Osteocyte (in vitro differentiated cells): Measurements from ENCODE around the gene CFL1. TPM values are rescaled to one million over a fixed set of nuclear protein-coding genes. Genes with fewer than 3 reads are reported as not detected.
A peak's percentile ranks its signal among the peaks of the same experiment; 100 is the strongest.

Experiments used
- DNase-seq: peaks from one replicate; pipeline ENCODE4 v3.0.0; 2021; ENCODE audit warnings: mixed read lengths; ENCODE audit not compliant: unreplicated experiment; ENCODE audit errors: extremely low spot score
- H3K27ac Mint-ChIP-seq: one replicate; pipeline ENCODE4 v1.8.0; 2021; ENCODE audit warnings: mild to moderate bottlenecking, mixed read lengths; ENCODE audit not compliant: unreplicated experiment
- H3K27me3 Mint-ChIP-seq: one replicate; pipeline ENCODE4 v1.8.0; 2021; ENCODE audit warnings: mixed read lengths; ENCODE audit not compliant: unreplicated experiment
- H3K36me3 Mint-ChIP-seq: one replicate; pipeline ENCODE4 v1.8.0; 2021; ENCODE audit warnings: mixed read lengths; ENCODE audit not compliant: unreplicated experiment
- H3K4me1 Mint-ChIP-seq: one replicate; pipeline ENCODE4 v1.8.0; 2021; ENCODE audit warnings: mixed read lengths; ENCODE audit not compliant: unreplicated experiment
- H3K4me3 Mint-ChIP-seq: one replicate; pipeline ENCODE4 v1.8.0; 2021; ENCODE audit warnings: mild to moderate bottlenecking, moderate library complexity, mixed read lengths; ENCODE audit not compliant: unreplicated experiment
- H3K9me3 Mint-ChIP-seq: one replicate; pipeline ENCODE4 v1.8.0; 2021; ENCODE audit warnings: mixed read lengths; ENCODE audit not compliant: unreplicated experiment
- CTCF ChIP-seq: fragments of 200-600 bp; sonication (generic); IDR thresholded peaks from 2 replicates; pipeline ENCODE4 v1.5.0; 2021; ENCODE audit warnings: antibody characterized with exemption, mild to moderate bottlenecking, moderate library complexity
- total RNA-seq: library from RNA; stranded (reverse); gene quantifications from 2 replicates; pipeline ENCODE4 v1.2.1, GENCODE V29; 2021

CFL1 gene
- total RNA-seq, 1 donor from 2014 or later = 946 TPM

- no peak overlapping the region for H3K27ac Mint-ChIP-seq
- peaks cover 5% of the 10 kb centered on the region for H3K4me1 Mint-ChIP-seq
- no peaks in the 10 kb centered on the region for H3K27me3 Mint-ChIP-seq
- H3K9me3 Mint-ChIP-seq = no peaks in the 10 kb centered on the region
- TF ChIP-seq CTCF = no peak
- peaks cover 14% of the 10 kb centered on the region for H3K36me3 Mint-ChIP-seq
- DNase-seq = no peak
- H3K4me3 Mint-ChIP-seq = no peak overlapping the region
Measured at GRCh38 chr11:65880027-65880426, 22.0 kb upstream of the CFL1 start.

- Mint-ChIP-seq H3K27me3 (no peaks in the 10 kb centered on the region), H3K27ac (peak within 1 kb of the TSS; percentile 23), H3K4me1 (peaks cover 3% of the 10 kb centered on the region), H3K9me3 (no peaks in the 10 kb centered on the region), H3K36me3 (peaks cover 13% of the 10 kb centered on the region), H3K4me3 (no peak within 1 kb of the TSS)
- no peak for DNase-seq
- no peak for TF ChIP-seq CTCF
Measured at GRCh38 chr11:65879617-65880016, 21.6 kb upstream of the CFL1 start, which contains the start of gene CTSW. Gene CTSW (plus strand): TSS chr11:65879837. CDS start chr11:65879855, 18 bp downstream.

- Mint-ChIP-seq H3K27ac (peak overlapping the region; percentile 92), H3K4me3 (peak overlapping the region; percentile 85), H3K9me3 (no peaks in the 10 kb centered on the region), H3K36me3 (no peaks in the 10 kb centered on the region), H3K27me3 (no peaks in the 10 kb centered on the region), H3K4me1 (peaks cover 35% of the 10 kb centered on the region)
- DNase-seq = peak; percentile 98
- no peak for TF ChIP-seq CTCF
Measured at GRCh38 chr11:65873318-65874156, 15.6 kb upstream of the CFL1 start.

GRCh38 chr11:65872586-65873317 is 14.8 kb upstream of the CFL1 start, which contains the start of gene EFEMP2:
Gene EFEMP2 (minus strand): TSS chr11:65872800. CDS start chr11:65872354, 446 bp downstream.
- H3K27ac Mint-ChIP-seq = peak within 1 kb of the TSS; percentile 92
- H3K4me3 Mint-ChIP-seq = peak within 1 kb of the TSS; percentile 85
- no peaks in the 10 kb centered on the region for H3K36me3 Mint-ChIP-seq
- TF ChIP-seq CTCF = no peak
- no peaks in the 10 kb centered on the region for H3K9me3 Mint-ChIP-seq
- peaks cover 36% of the 10 kb centered on the region for H3K4me1 Mint-ChIP-seq
- no peak for DNase-seq
- no peaks in the 10 kb centered on the region for H3K27me3 Mint-ChIP-seq
